Esophagus muscularis mucosa (tissue), 4 donors: ENCODE results near the gene TAX1BP3. TPM values are rescaled to one million over a fixed set of nuclear protein-coding genes. Genes with fewer than 3 reads are reported as not detected.

Experiments
- DNase-seq: peaks from one replicate; pipeline ENCODE4 v3.0.0-alpha.2; 2017; ENCODE audit errors: extremely low spot score
- H3K27ac ChIP-seq, 4 donors: fragments of 200-600 bp; sonication (generic); replicated peaks in 1 of 4; 1 replicate in 3 of 4; 2 replicates in 1 of 4; pipeline ENCODE4 v1.5.1; 2016 to 2019; ENCODE audit warnings: mild to moderate bottlenecking in 1 of 4
- H3K27me3 ChIP-seq, 4 donors: fragments of 200-600 bp; sonication (generic); one replicate each; pipeline versions ENCODE4 v1.5.1 to v1.6.0; 2016 to 2019
- H3K36me3 ChIP-seq, 4 donors: fragments of 200-600 bp; sonication (generic); one replicate each; pipeline ENCODE4 v1.5.1; 2016 to 2019
- H3K4me1 ChIP-seq, 4 donors: fragments of 200-600 bp; sonication (generic); one replicate each; pipeline ENCODE4 v1.5.1; 2016 to 2019
- H3K4me3 ChIP-seq, 4 donors: fragments of 200-600 bp; sonication (generic); 1 replicate in 2 of 4; 2 replicates in 2 of 4; pipeline ENCODE4 v1.5.1; 2016 to 2019; ENCODE audit warnings: mild to moderate bottlenecking in 4 of 4, moderate library complexity in 1 of 4
- H3K9me3 ChIP-seq, 4 donors: fragments of 200-600 bp; sonication (generic); 1 replicate in 3 of 4; 2 replicates in 1 of 4; pipeline ENCODE4 v1.5.1; 2016 to 2019
- CTCF ChIP-seq, 3 experiments: fragments of 200-600 bp in 2 of 3; fragments of 450-650 bp in 1 of 3; sonication (generic) in 2 of 3; IDR thresholded peaks; one replicate each; pipeline ENCODE4 v1.5.1; 2017 to 2019; ENCODE audit warnings: antibody characterized with exemption in 3 of 3, mild to moderate bottlenecking in 2 of 3, moderate library complexity in 1 of 3
- EP300 ChIP-seq: sonication (generic); formaldehyde crosslinking; IDR thresholded peaks from one replicate; pipeline ENCODE4 v1.6.1; 2017; ENCODE audit warnings: antibody characterized with exemption
- POLR2A ChIP-seq: fragments of 450-650 bp; IDR thresholded peaks from one replicate; pipeline ENCODE4 v1.6.1; 2017; ENCODE audit warnings: antibody characterized with exemption, moderate library complexity, mild to moderate bottlenecking, low read depth
- POLR2AphosphoS5 ChIP-seq, 2 donors: sonication (generic); formaldehyde crosslinking; IDR thresholded peaks; one replicate each; pipeline ENCODE4 v1.6.1; 2017; ENCODE audit warnings: antibody characterized with exemption in 2 of 2
- WGBS: methylation state at CpG from one replicate; pipeline ENCODE4 v1.1.5; 2018; 5-methylcytosine and 5-hydroxymethylcytosine counted together
- intact Hi-C: fragments of 100-400 bp; cut with DNase I; formaldehyde crosslinking; loops from one replicate; pipeline ENCODE4 v1.15.1; 2023
- total RNA-seq, 4 donors: library from RNA; depleted of rRNA; stranded (reverse); fragments of >200 nt; gene quantifications; one replicate each; pipeline versions ENCODE4 v1.1.0 to v1.2.1, GENCODE V29; 2016

TAX1BP3 gene
- total RNA-seq, 4 donors from 2014 or later, result 98.0 to 175 (median 115) TPM

DNA sequence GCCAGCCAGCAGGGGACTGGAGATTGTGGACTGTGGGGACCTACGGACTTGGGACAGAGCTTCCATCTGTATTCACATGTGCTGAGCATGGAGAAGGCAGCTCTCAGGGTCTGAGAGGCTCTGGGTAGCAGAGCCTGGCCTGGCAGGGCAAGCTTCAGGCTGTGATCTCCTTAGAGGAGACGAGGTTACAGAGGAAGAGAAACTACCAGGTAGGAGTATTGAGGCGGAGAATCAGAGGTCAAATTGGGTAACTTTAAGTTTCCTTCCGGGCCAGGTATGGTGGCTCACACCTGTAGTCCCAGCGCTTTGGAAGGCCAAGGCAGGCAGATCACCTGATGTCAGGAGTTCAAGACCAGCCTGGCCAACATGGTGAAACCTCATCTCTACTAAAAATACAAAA, 23.1 kb downstream of the TAX1BP3 start:
- Histone ChIP-seq H3K4me3 (no peak overlapping the region), H3K9me3 (no peaks in the 10 kb centered on the region), H3K27ac (no peak overlapping the region), H3K27me3 (no peaks in the 10 kb centered on the region), H3K4me1 (peaks cover 0 to 11% (median 3%) of the 10 kb centered on the region in 4 donors), H3K36me3 (peaks cover 6 to 87% (median 49%) of the 10 kb centered on the region in 4 donors)
- intact Hi-C loops, result no loop called here
- no peak for DNase-seq
- 81% methylated on average over 5 of the region's 5 CpGs for WGBS
- TF ChIP-seq POLR2A, result no peak
- TF ChIP-seq POLR2AphosphoS5 (IDR thresholded peaks at IDR 0.05), result no peak
- no peak for TF ChIP-seq EP300
- no peak for TF ChIP-seq CTCF (IDR thresholded peaks at IDR 0.05)

DNA sequence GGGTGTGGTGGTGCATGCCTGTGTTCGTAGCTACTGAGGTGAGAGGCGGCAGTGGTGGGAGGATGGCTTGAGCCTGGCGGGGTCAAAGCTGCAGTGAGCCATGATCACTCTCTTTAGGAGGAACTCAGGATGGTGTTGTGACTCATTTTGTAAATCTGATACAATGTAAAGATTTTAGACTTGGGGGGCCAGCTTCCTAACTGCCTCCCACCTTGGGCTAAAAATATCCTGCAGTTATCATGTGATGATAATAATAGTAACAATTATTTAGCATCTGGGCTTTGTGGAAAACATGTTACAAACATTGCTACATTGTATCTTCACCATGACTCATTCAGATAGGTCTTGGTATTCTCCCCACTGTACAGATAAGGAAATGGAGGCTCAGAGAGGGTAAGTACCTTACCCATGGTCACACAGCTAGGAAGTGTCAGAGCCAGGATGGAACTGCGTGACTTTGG, 24.5 kb downstream of the TAX1BP3 start:
- peaks cover 6 to 79% (median 42%) of the 10 kb centered on the region in 4 donors for H3K36me3 ChIP-seq
- no peaks in the 10 kb centered on the region for H3K9me3 ChIP-seq
- no peak for DNase-seq
- no peaks in the 10 kb centered on the region for H3K27me3 ChIP-seq
- 100% methylated on average over 4 of the region's 4 CpGs for WGBS
- no peak overlapping the region for H3K27ac ChIP-seq
- H3K4me1 ChIP-seq, result peaks cover 0 to 15% (median 3%) of the 10 kb centered on the region in 4 donors
- intact Hi-C loops, result no loop called here
- TF ChIP-seq EP300, result no peak
- TF ChIP-seq CTCF (IDR thresholded peaks at IDR 0.05), result no peak
- TF ChIP-seq POLR2AphosphoS5 (IDR thresholded peaks at IDR 0.05), result no peak
- TF ChIP-seq POLR2A, result no peak
- H3K4me3 ChIP-seq, result no peak overlapping the region

DNA sequence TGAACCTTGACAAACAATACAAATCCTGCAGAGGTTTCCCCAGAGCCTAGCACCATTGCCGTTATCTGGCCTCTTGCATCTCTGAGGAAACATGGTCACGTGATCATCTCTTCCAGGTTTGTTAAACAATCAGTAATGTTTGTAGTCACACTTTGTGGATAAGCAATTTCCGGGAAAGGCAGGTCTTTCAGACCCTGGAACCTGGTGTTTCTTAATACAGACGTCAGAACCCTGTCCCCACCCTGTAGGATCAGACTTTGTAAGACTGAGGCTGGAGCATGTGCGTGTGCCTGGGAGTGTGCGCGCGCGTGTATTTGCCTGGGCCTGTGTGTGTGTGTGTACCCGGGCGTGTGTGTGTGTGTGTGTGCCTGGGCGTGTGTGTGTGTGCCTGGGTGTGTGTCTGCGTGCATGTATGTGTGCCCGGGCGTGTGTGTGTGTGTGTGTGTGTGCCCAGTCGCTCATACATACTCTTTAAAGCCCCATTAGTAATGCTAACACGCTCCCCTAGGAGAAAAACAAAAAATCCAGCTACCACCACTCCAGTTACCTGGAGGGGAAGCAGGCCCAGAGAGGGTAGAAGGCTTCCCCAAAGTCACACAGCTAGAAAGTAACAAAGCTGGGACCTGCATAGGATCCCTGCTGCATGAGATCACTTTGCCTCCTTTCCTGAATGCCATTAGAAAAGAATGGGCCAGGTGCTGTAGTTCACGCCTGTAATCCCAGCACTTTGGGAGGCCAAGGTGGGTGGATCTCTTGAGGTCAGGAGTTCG, 26.5 kb downstream of the TAX1BP3 start:
- Histone ChIP-seq H3K4me1 (peaks cover 12 to 25% (median 13%) of the 10 kb centered on the region in 4 donors), H3K36me3 (peaks cover 0 to 65% (median 26%) of the 10 kb centered on the region in 4 donors), H3K4me3 (no peak overlapping the region), H3K9me3 (no peaks in the 10 kb centered on the region), H3K27me3 (no peaks in the 10 kb centered on the region), H3K27ac (no peak overlapping the region)
- intact Hi-C loops, result no loop called here
- TF ChIP-seq EP300 (no peak), CTCF (IDR thresholded peaks at IDR 0.05) (no peak), POLR2AphosphoS5 (IDR thresholded peaks at IDR 0.05) (no peak), POLR2A (no peak)
- DNase-seq, result no peak
- WGBS, result 93% methylated on average over 19 of the region's 19 CpGs

- 97% methylated on average over 3 of the region's 3 CpGs for WGBS
- Histone ChIP-seq H3K4me3 (no peak overlapping the region), H3K9me3 (no peaks in the 10 kb centered on the region), H3K36me3 (peaks cover 0 to 58% (median 21%) of the 10 kb centered on the region in 4 donors), H3K4me1 (peaks cover 13 to 26% (median 15%) of the 10 kb centered on the region in 4 donors), H3K27me3 (no peaks in the 10 kb centered on the region), H3K27ac (no peak overlapping the region)
- intact Hi-C loops, result no loop called here
- TF ChIP-seq EP300 (no peak), POLR2AphosphoS5 (IDR thresholded peaks at IDR 0.05) (no peak), CTCF (IDR thresholded peaks at IDR 0.05) (no peak), POLR2A (no peak)
- no peak for DNase-seq
Observed at GRCh38 chr17:3641014-3641413, 27.4 kb downstream of the TAX1BP3 start.
